ENCODE measurements around the gene KLHL2. TPM values are rescaled to one million over a fixed set of nuclear protein-coding genes. Genes with fewer than 3 reads are reported as not detected.
A peak's percentile ranks its signal among the peaks of the same experiment; 100 is the strongest.
"Not testable (repeated sequence)": the region's sequence is repeated elsewhere in the genome, so short reads cannot be mapped to it uniquely, and the experiment has no call there.

KLHL2 gene
- total RNA-seq, 2 donors from 2014 or later = 9.1 to 17.1 TPM

- 47 to 55% methylated on average over 2 of the region's 2 CpGs for WGBS, 2 donors
- H3K27ac ChIP-seq = not testable (repeated sequence)
These were observed 7.8 kb downstream of the KLHL2 start for GRCh38 chr4:165215034-165215751.

GRCh38 chr4:165215761-165216487 is 8.6 kb downstream of the KLHL2 start:
- H3K9me3 ChIP-seq; DNase-seq; H3K4me3 ChIP-seq; intact Hi-C loops (cut with DNase I); H3K36me3 ChIP-seq (replicated peaks in 1 of 2; ENCODE audit: insufficient read depth in 1 of 2, low read depth in 2 of 2); H3K27me3 ChIP-seq; ATAC-seq; H3K27ac ChIP-seq: not testable (repeated sequence)
- WGBS, 2 donors = 83 to 90% methylated on average over 2 of the region's 2 CpGs
- H3K4me1 ChIP-seq = peaks cover 15% of the 10 kb centered on the region

More at GRCh38 chr4:165215034-165215751, 7.8 kb downstream of the KLHL2 start:
- H3K36me3 ChIP-seq (replicated peaks in 1 of 2; ENCODE audit: insufficient read depth in 1 of 2, low read depth in 2 of 2); H3K9me3 ChIP-seq; H3K27me3 ChIP-seq; intact Hi-C loops (cut with DNase I); H3K4me3 ChIP-seq: not testable (repeated sequence)
- ATAC-seq (peak; percentile 53), DNase-seq (peak; percentile 17 to 50 (median 23))
- H3K4me1 ChIP-seq = peaks cover 14% of the 10 kb centered on the region

DNA sequence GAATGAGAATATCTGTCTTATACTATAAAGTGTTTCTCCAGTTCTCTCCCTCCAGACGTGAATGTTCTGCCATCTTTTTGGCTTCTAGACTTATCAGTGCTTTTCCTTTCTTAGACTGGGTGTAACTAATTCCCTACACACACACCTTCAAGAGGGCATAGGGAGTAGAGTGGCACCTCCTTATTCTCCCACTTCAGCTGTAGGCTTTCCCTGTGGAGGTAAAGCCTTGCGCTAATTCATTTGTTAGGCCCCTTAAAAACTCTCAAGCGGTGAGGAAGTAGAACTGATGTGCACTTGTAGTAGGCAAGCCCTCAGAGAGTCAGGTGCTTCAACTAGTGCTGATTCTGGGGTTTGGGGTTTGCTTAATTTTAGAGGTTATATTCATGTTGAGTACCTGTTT is 10.0 kb downstream of the KLHL2 start:
- TF ChIP-seq CTCF (IDR thresholded peaks at IDR 0.05) (no peak), POLR2A (IDR thresholded peaks at IDR 0.05) (no peak)
- ATAC-seq (no peak), DNase-seq (no peak)
- H3K9me3 ChIP-seq = no peaks in the 10 kb centered on the region
- no peak overlapping the region for H3K4me3 ChIP-seq
- 82 to 85% methylated on average over 3 of the region's 3 CpGs for WGBS, 2 donors
- intact Hi-C loops (cut with DNase I) = no loop called here
- peaks cover 18% of the 10 kb centered on the region for H3K4me1 ChIP-seq
- H3K27ac ChIP-seq = no peak overlapping the region
- no peaks in the 10 kb centered on the region for H3K27me3 ChIP-seq
- no peaks in the 10 kb centered on the region for H3K36me3 ChIP-seq (replicated peaks in 1 of 2; ENCODE audit: insufficient read depth in 1 of 2, low read depth in 2 of 2)

GRCh38 chr4:165221306-165221705 is 13.9 kb downstream of the KLHL2 start:
- H3K36me3 ChIP-seq (replicated peaks in 1 of 2; ENCODE audit: insufficient read depth in 1 of 2, low read depth in 2 of 2); H3K27me3 ChIP-seq; H3K9me3 ChIP-seq; intact Hi-C loops (cut with DNase I); ATAC-seq; H3K4me1 ChIP-seq; DNase-seq; H3K4me3 ChIP-seq: not testable (repeated sequence)
- WGBS, 2 donors = 66 to 71% methylated on average over 4 of the region's 4 CpGs
- peak overlapping the region in 3 of 4 donors; percentile 50 to 64 (median 53) for H3K27ac ChIP-seq

- peak in 2 of 4 donors; percentile 15 to 28 for DNase-seq
- intact Hi-C loops (cut with DNase I) = not testable (repeated sequence)
These were observed 14.8 kb downstream of the KLHL2 start for GRCh38 chr4:165221993-165222650.

DNA sequence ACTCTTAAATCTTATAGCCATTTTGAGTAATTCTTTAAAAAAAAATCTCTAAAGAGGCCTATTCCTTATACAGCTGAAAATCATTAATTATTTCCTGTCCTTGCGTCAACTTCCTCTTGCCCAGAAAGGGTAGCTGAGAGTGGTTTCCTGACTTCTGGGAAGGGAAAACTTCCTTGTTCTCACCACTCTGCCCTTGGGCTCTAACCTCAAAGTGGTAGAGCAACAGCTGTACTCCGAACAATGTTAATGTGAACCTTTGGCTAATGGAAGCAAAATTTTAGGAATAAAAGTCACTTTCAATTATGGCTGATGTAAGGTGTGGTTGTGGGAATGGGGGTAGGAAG is 15.3 kb downstream of the KLHL2 start:
- no peaks in the 10 kb centered on the region for H3K9me3 ChIP-seq
- no peak for TF ChIP-seq CTCF (IDR thresholded peaks at IDR 0.05)
- TF ChIP-seq POLR2A (IDR thresholded peaks at IDR 0.05) = no peak
- H3K27ac ChIP-seq = peak overlapping the region in 3 of 4 donors; percentile 50 to 64 (median 53)
- peaks cover 4% of the 10 kb centered on the region for H3K4me1 ChIP-seq
- H3K4me3 ChIP-seq = no peak overlapping the region
- DNase-seq (peak in 1 of 4 donors; percentile 52), ATAC-seq (peak; percentile 74)
- WGBS, 2 donors = 41 to 62% methylated on average over 2 of the region's 2 CpGs
- no peaks in the 10 kb centered on the region for H3K27me3 ChIP-seq
- no peaks in the 10 kb centered on the region for H3K36me3 ChIP-seq (replicated peaks in 1 of 2; ENCODE audit: insufficient read depth in 1 of 2, low read depth in 2 of 2)
- intact Hi-C loops (cut with DNase I) = no loop called here

More at GRCh38 chr4:165221993-165222650, 14.8 kb downstream of the KLHL2 start:
- H3K4me3 ChIP-seq; H3K9me3 ChIP-seq; H3K4me1 ChIP-seq; H3K36me3 ChIP-seq (replicated peaks in 1 of 2; ENCODE audit: insufficient read depth in 1 of 2, low read depth in 2 of 2); H3K27me3 ChIP-seq: not testable (repeated sequence)
- WGBS, 2 donors = 45 to 51% methylated on average over 4 to 5 of the region's 5 CpGs
- peak overlapping the region in 3 of 4 donors; percentile 50 to 64 (median 53) for H3K27ac ChIP-seq
- ATAC-seq = peak; percentile 72

DNA sequence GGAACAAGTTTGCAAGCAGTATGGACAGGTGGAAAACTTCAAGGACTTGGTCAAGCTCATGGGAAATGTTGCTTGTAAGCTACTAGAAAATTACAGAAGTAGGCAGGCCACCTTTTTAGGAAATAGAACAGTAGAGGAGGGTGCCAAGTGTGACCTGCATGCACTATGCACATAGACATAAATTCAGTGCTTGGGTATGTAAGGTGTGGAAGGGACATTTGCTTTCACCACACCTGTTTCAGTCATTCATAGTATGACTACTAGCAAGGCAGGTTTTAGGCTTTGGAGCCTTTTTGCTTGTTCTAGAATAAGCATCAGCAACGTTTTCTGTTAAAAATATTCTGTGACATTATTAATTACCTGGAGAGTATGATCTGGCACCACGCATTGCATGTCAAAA is 20.0 kb downstream of the KLHL2 start:
- H3K36me3 ChIP-seq (replicated peaks in 1 of 2; ENCODE audit: insufficient read depth in 1 of 2, low read depth in 2 of 2); intact Hi-C loops (cut with DNase I): not testable (repeated sequence)

GRCh38 chr4:165229490-165230200 is 22.3 kb downstream of the KLHL2 start:
- H3K36me3 ChIP-seq (replicated peaks in 1 of 2; ENCODE audit: insufficient read depth in 1 of 2, low read depth in 2 of 2); H3K9me3 ChIP-seq; H3K27me3 ChIP-seq; H3K4me1 ChIP-seq; H3K27ac ChIP-seq; ATAC-seq; intact Hi-C loops (cut with DNase I); H3K4me3 ChIP-seq: not testable (repeated sequence)
- peak in 2 of 4 donors; percentile 19 to 30 for DNase-seq
- 74 to 78% methylated on average over 4 of the region's 4 CpGs for WGBS, 2 donors

More for the DNA sequence above, 20.0 kb downstream of the KLHL2 start:
- H3K27ac ChIP-seq, ATAC-seq, H3K4me3 ChIP-seq, DNase-seq, H3K9me3 ChIP-seq, H3K4me1 ChIP-seq, H3K27me3 ChIP-seq: not testable (repeated sequence)
- WGBS, 2 donors = 72 to 76% methylated on average over 2 of the region's 2 CpGs

All from body of pancreas (tissue), 4 donors.